Thyroid gland (tissue), 4 donors: ENCODE data around the gene STKLD1. TPM values are rescaled to one million over a fixed set of nuclear protein-coding genes. Genes with fewer than 3 reads are reported as not detected.

ENCODE experiments used
- DNase-seq, 2 donors: peaks; one replicate each; pipeline ENCODE4 v3.0.0-alpha.2; 2019
- H3K27ac ChIP-seq, 3 donors: fragments of 200-600 bp; sonication (generic); 1 replicate in 2 of 3; 2 replicates in 1 of 3; pipeline ENCODE4 v1.5.1; 2016 to 2019; ENCODE audit warnings: mild to moderate bottlenecking in 1 of 3, moderate library complexity in 1 of 3
- H3K27me3 ChIP-seq: fragments of 200-600 bp; sonication (generic); one replicate; pipeline ENCODE4 v1.5.1; 2019
- H3K36me3 ChIP-seq, 2 donors: fragments of 200-600 bp; sonication (generic); one replicate each; pipeline ENCODE4 v1.5.1; 2016 to 2019
- H3K4me1 ChIP-seq, 2 donors: fragments of 200-600 bp; sonication (generic); one replicate each; pipeline ENCODE4 v1.5.1; 2017 to 2019
- H3K4me3 ChIP-seq, 3 donors: fragments of 200-600 bp; sonication (generic); replicated peaks in 1 of 3; 1 replicate in 2 of 3; 2 replicates in 1 of 3; pipeline ENCODE4 v1.5.1; 2016; ENCODE audit warnings: mild to moderate bottlenecking in 1 of 3
- H3K9me3 ChIP-seq: fragments of 200-600 bp; sonication (generic); one replicate; pipeline ENCODE4 v1.5.1; 2017
- CTCF ChIP-seq, 6 experiments: fragments of 200-600 bp in 3 of 6; fragments of 450-650 bp in 3 of 6; sonication (generic) in 3 of 6; IDR thresholded peaks; one replicate each; pipeline ENCODE4 v1.5.1; 2016 to 2019; ENCODE audit warnings: antibody characterized with exemption in 6 of 6, mild to moderate bottlenecking in 2 of 6, inconsistent platforms in 1 of 6, moderate library complexity in 1 of 6
- POLR2A ChIP-seq, 2 donors: fragments of 450-650 bp; IDR thresholded peaks; one replicate each; pipeline ENCODE4 v1.6.1; 2017; ENCODE audit warnings: antibody characterized with exemption in 2 of 2, mild to moderate bottlenecking in 2 of 2, moderate library complexity in 1 of 2
- WGBS, 2 donors: methylation state at CpG; one replicate each; pipeline ENCODE4 v1.1.5; 2017; 5-methylcytosine and 5-hydroxymethylcytosine counted together
- intact Hi-C: fragments of 100-400 bp; cut with DNase I; formaldehyde crosslinking; loops from one replicate; pipeline ENCODE4 v1.15.1; 2023
- total RNA-seq, 4 donors: library from RNA; depleted of rRNA; stranded (reverse); fragments of >200 nt; gene quantifications; one replicate each; pipeline ENCODE4 v1.2.3, GENCODE V29; 2016

STKLD1 gene
- total RNA-seq, 4 donors from 2014 or later = 1.6 to 2.2 TPM; not detected in 2

DNA sequence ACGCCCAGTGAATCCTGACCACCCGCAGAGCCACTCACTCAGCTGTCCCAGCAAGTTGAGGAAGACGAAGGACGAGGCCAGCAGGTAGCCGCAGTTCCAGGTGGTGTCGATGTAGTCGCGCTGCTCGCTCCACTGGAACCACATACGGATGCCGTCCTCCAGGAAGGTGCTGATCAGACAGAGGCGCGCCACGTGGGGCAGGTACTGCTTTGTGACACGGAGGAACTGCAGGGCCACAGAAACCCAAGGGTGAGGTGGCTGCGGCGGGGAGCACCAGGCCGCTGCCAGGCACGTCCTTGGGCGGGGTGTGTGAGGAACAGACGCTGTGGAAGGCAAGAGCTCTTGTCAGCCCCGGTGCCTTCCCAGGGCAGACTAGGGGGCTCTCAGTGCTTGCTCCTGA, 8.9 kb upstream of the STKLD1 start:
- intact Hi-C loops = no loop called here
- WGBS, 2 donors = 88 to 92% methylated on average over 8 to 19 of the region's 22 CpGs
- H3K27me3 ChIP-seq = no peaks in the 10 kb centered on the region
- no peak overlapping the region for H3K27ac ChIP-seq
- no peak for DNase-seq
- TF ChIP-seq POLR2A (IDR thresholded peaks at IDR 0.05) (no peak), CTCF (IDR thresholded peaks at IDR 0.05) (no peak)
- H3K36me3 ChIP-seq = peaks cover 40 to 47% of the 10 kb centered on the region in 2 donors
- peaks cover 15 to 42% of the 10 kb centered on the region in 2 donors for H3K4me1 ChIP-seq
- no peaks in the 10 kb centered on the region for H3K9me3 ChIP-seq
- H3K4me3 ChIP-seq = no peak overlapping the region

GRCh38 chr9:133367778-133368177, 8.4 kb upstream of the STKLD1 start:
- no peaks in the 10 kb centered on the region for H3K27me3 ChIP-seq
- TF ChIP-seq CTCF (IDR thresholded peaks at IDR 0.05) (no peak), POLR2A (IDR thresholded peaks at IDR 0.05) (no peak)
- WGBS, 2 donors = 71 to 83% methylated on average over 10 of the region's 10 CpGs

DNA sequence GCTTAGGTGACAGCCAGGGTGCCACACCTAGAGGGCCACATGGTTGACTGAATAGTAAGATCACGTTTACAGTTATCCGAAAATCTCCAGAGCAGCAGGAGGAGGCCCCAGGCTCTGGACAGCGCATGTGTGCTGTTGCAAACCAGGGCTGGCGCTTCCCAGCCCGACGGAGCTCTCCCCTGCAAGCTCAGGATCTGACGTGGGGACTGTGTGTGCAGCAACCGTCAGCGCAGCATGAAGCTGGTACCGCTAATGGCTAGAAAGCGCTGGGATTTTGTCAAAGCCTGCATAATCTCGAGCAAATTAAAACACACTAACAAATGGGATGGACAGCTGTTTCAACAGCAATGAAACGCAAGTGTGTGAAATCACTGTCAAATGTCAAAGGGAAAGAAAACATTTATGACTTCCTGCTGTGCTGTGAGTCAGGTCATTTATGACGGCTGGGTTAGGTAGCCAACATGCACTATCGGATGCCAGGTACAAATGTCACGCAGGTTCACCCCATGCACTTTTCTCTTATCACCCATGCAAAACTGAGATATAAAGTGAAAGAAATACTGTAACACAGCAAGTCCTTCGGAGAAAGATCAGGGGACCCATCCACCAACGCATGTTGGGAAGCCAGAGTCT, 7.8 kb upstream of the STKLD1 start:
- intact Hi-C loops = no loop called here
- H3K4me3 ChIP-seq = no peak overlapping the region
- 71 to 77% methylated on average over 17 to 18 of the region's 18 CpGs for WGBS, 2 donors
- H3K27ac ChIP-seq = no peak overlapping the region
- TF ChIP-seq CTCF (IDR thresholded peaks at IDR 0.05) (no peak), POLR2A (IDR thresholded peaks at IDR 0.05) (no peak)
- H3K4me1 ChIP-seq = peaks cover 23 to 54% of the 10 kb centered on the region in 2 donors
- H3K36me3 ChIP-seq = peaks cover 30 to 44% of the 10 kb centered on the region in 2 donors
- no peaks in the 10 kb centered on the region for H3K9me3 ChIP-seq
- DNase-seq = no peak
- no peaks in the 10 kb centered on the region for H3K27me3 ChIP-seq

More at GRCh38 chr9:133367778-133368177, 8.4 kb upstream of the STKLD1 start:
- intact Hi-C loops = no loop called here
- no peak for DNase-seq
- H3K27ac ChIP-seq = no peak overlapping the region
- H3K36me3 ChIP-seq = peaks cover 34 to 44% of the 10 kb centered on the region in 2 donors
- no peak overlapping the region for H3K4me3 ChIP-seq
- no peaks in the 10 kb centered on the region for H3K9me3 ChIP-seq
- H3K4me1 ChIP-seq = peaks cover 18 to 48% of the 10 kb centered on the region in 2 donors

GRCh38 chr9:133369422-133369821, 6.7 kb upstream of the STKLD1 start:
- 83 to 86% methylated on average over 6 of the region's 6 CpGs for WGBS, 2 donors
- Histone ChIP-seq H3K9me3 (no peaks in the 10 kb centered on the region), H3K27me3 (no peaks in the 10 kb centered on the region), H3K36me3 (peaks cover 26 to 34% of the 10 kb centered on the region in 2 donors), H3K4me1 (peaks cover 29 to 62% of the 10 kb centered on the region in 2 donors), H3K4me3 (no peak overlapping the region), H3K27ac (no peak overlapping the region)
- DNase-seq = no peak
- TF ChIP-seq CTCF (IDR thresholded peaks at IDR 0.05) (no peak), POLR2A (IDR thresholded peaks at IDR 0.05) (no peak)
- intact Hi-C loops = no loop called here

DNA sequence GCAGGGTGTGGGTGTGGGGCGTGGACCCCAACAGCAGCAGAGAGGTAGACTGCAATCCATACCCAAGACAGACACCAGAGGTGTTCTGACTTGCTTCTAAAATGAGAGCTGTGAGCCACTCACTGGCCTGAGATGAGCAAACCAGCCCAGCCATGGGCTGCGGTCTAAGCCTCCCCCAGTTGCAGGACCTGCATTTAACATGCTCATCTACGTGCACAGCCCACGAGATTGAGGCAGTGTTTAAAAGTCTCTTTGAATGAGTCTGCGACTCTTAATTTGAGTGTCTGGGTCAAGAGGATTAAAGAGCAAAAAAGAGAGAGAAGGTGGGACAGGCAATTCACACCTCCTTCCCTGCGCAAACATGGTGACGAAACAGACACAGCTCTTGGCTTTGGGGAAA, 6.2 kb upstream of the STKLD1 start:
- peaks cover 23 to 29% of the 10 kb centered on the region in 2 donors for H3K36me3 ChIP-seq
- TF ChIP-seq CTCF (IDR thresholded peaks at IDR 0.05) (no peak), POLR2A (IDR thresholded peaks at IDR 0.05) (no peak)
- no peak for DNase-seq
- H3K4me1 ChIP-seq = peaks cover 33 to 65% of the 10 kb centered on the region in 2 donors
- H3K27me3 ChIP-seq = no peaks in the 10 kb centered on the region
- H3K9me3 ChIP-seq = no peaks in the 10 kb centered on the region
- H3K4me3 ChIP-seq = no peak overlapping the region
- no peak overlapping the region for H3K27ac ChIP-seq
- intact Hi-C loops = no loop called here
- 83% methylated on average over 7 of the region's 7 CpGs for WGBS, 2 donors
